ENCODE measurements around the gene GPR107.

DNA sequence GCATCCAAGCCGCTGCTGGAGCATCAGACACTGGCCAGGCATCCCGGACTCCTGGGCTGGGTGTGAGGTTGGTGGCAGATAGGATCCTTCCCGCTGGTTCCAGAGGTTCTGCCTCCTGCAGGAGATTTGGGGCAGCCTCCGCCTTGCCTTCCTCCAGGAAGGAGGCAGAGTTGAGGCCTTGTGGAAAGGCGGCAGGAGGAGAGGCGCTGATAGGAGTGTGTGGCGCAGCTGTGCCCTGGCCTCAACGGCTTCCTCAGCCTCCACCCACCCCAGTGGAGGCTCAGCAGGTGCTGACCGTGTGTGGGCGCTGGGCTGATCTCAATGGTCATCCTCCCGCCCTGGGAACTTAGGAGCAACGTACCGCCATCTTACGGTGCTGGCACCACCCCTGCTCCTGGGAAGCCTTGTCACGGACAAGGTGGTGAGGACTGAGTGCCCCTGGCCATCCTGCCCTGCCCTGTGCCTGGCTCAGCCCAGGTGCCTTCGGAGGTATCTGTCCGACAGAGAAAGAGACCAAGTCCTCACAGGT lies 128.7 kb downstream of the GPR107 start:
- TF ChIP-seq, protein P1, sequence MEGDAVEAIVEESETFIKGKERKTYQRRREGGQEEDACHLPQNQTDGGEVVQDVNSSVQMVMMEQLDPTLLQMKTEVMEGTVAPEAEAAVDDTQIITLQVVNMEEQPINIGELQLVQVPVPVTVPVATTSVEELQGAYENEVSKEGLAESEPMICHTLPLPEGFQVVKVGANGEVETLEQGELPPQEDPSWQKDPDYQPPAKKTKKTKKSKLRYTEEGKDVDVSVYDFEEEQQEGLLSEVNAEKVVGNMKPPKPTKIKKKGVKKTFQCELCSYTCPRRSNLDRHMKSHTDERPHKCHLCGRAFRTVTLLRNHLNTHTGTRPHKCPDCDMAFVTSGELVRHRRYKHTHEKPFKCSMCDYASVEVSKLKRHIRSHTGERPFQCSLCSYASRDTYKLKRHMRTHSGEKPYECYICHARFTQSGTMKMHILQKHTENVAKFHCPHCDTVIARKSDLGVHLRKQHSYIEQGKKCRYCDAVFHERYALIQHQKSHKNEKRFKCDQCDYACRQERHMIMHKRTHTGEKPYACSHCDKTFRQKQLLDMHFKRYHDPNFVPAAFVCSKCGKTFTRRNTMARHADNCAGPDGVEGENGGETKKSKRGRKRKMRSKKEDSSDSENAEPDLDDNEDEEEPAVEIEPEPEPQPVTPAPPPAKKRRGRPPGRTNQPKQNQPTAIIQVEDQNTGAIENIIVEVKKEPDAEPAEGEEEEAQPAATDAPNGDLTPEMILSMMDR (IDR thresholded peaks at IDR 0.05) = no peak
- TF ChIP-seq POLR2AphosphoS5 (IDR thresholded peaks at IDR 0.05) = no peak

All from esophagus muscularis mucosa (tissue), 3 donors.